K562 (cell line): Measurements from ENCODE around the gene GRM3. TPM values are rescaled to one million over a fixed set of nuclear protein-coding genes. Genes with fewer than 3 reads are reported as not detected.

Experiments used
- ATAC-seq: fragments of 200-7000 bp; cut with Tn5 transposase; 3 replicates; pipeline ENCODE4 v1.9.1; 2020; ENCODE audit warnings: moderate library complexity
- BruUV-seq: library from RNA; stranded (reverse); fragments of 400-500 nt; replicated peaks from 2 replicates; lab custom pipeline; 2021; lab: Mats Ljungman, UMichigan
- CTCF ChIA-PET: fragments of 300-600 bp; formaldehyde crosslinking; extraction: SDS; loops from one replicate; lab custom pipeline; 2021; ENCODE audit warnings: low intra/inter-chr PET ratio; lab: Yijun Ruan, JAX
- POLR2A ChIA-PET: fragments of 300-600, 350-650 bp; sonication (Branson Sonifier 250); formaldehyde crosslinking; extraction: SDS; loops from one replicate; lab custom pipeline; 2021; ENCODE audit warnings: antibody characterized with exemption, inconsistent platforms; lab: Yijun Ruan, JAX
- DNase-seq, 4 experiments: peaks; one replicate each; pipeline versions ENCODE4 v3.0.0 to v3.0.0-alpha.2; 2011 to 2018; ENCODE audit warnings: low spot score in 3 of 4, mixed read lengths in 3 of 4; ENCODE audit errors: extremely low read depth in 1 of 4
- FAIRE-seq: peaks from 2 replicates; lab custom pipeline; 2011; peaks lifted over from hg19 to GRCh38; lab: Jason Lieb, UNC
- H2AFZ ChIP-seq: 2 replicates; pipeline ENCODE4 v1.6.0; 2011; ENCODE audit warnings: low read depth, low read length, control low read depth, inconsistent platforms
- H3K27ac ChIP-seq: fragments of 200-600 bp; 3 replicates; pipeline ENCODE4 v1.8.0; 2011; ENCODE audit warnings: low read depth, mild to moderate bottlenecking, control low read depth, inconsistent platforms, low read length, moderate library complexity, mixed read lengths; ENCODE audit errors: extremely low read depth
- H3K27me3 ChIP-seq, 2 experiments: fragments of 300-600 bp in 1 of 2; 2 replicates in 1 of 2; 3 replicates in 1 of 2; pipeline versions ENCODE4 v1.6.0 to v1.8.0; 2011; ENCODE audit warnings: inconsistent platforms in 2 of 2, low read length in 2 of 2, mild to moderate bottlenecking in 1 of 2, mixed read lengths in 1 of 2, moderate library complexity in 1 of 2; ENCODE audit not compliant: control insufficient read depth in 2 of 2, insufficient read depth in 2 of 2
- H3K36me3 ChIP-seq: fragments of 300-600 bp; 3 replicates; pipeline ENCODE4 v1.8.0; 2011; ENCODE audit warnings: mild to moderate bottlenecking, low read length, inconsistent platforms; ENCODE audit not compliant: control insufficient read depth, insufficient read depth
- H3K4me1 ChIP-seq, 2 experiments: fragments of 200-600 bp in 1 of 2; replicated peaks in 1 of 2; 2 replicates in 1 of 2; 3 replicates in 1 of 2; pipeline versions ENCODE4 v1.5.1 to v1.8.0; 2011; ENCODE audit warnings: inconsistent platforms in 2 of 2, low read length in 2 of 2, mild to moderate bottlenecking in 1 of 2, mixed read lengths in 1 of 2, moderate library complexity in 1 of 2; ENCODE audit not compliant: control insufficient read depth in 2 of 2, insufficient read depth in 2 of 2
- H3K4me2 ChIP-seq: 2 replicates; pipeline ENCODE4 v1.6.1; 2011; ENCODE audit warnings: low read length, control low read depth, inconsistent platforms, mixed read lengths; ENCODE audit not compliant: insufficient read depth
- H3K4me3 ChIP-seq: fragments of 200-600 bp; sonication (generic), shearing (Covaris generic); 2 replicates; pipeline ENCODE4 v1.5.1; 2016; ENCODE audit warnings: control low read depth, inconsistent platforms
- H3K79me2 ChIP-seq: fragments of 200-600 bp; 3 replicates; pipeline ENCODE4 v1.8.0; 2011; ENCODE audit warnings: low read length, inconsistent platforms; ENCODE audit not compliant: control insufficient read depth, insufficient read depth
- H3K9ac ChIP-seq, 2 experiments: 2 replicates each; pipeline versions ENCODE4 v1.6.0 to v1.6.1; 2011; ENCODE audit warnings: low read depth in 2 of 2, low read length in 2 of 2, control low read depth in 1 of 2, inconsistent platforms in 1 of 2, mild to moderate bottlenecking in 1 of 2, mixed read lengths in 1 of 2; ENCODE audit not compliant: insufficient read depth in 1 of 2
- H3K9me1 ChIP-seq: one replicate; pipeline ENCODE4 v1.6.0; 2011; ENCODE audit warnings: inconsistent platforms, mild to moderate bottlenecking, low read length, moderate library complexity; ENCODE audit not compliant: control insufficient read depth, insufficient read depth
- H3K9me3 ChIP-seq: replicated peaks from 2 replicates; pipeline ENCODE4 v1.5.1; 2011; ENCODE audit warnings: low read depth, low read length, inconsistent platforms; ENCODE audit not compliant: control insufficient read depth, insufficient read depth
- H4K20me1 ChIP-seq: replicated peaks from 2 replicates; pipeline ENCODE4 v1.6.1; 2011; ENCODE audit warnings: low read length, inconsistent platforms, mixed read lengths; ENCODE audit not compliant: control insufficient read depth, insufficient read depth
- AFF4 ChIP-seq: sonication (generic); formaldehyde crosslinking; IDR thresholded peaks from 2 replicates; pipeline ENCODE4 v1.8.0; 2023; ENCODE audit warnings: mild to moderate bottlenecking, missing genetic modification reagents
- CBFA2T3 ChIP-seq: fragments of 450-650 bp; IDR thresholded peaks from 2 replicates; pipeline ENCODE4 v1.6.1; 2017
- POLR3A ChIP-seq: IDR thresholded peaks from 2 replicates; pipeline ENCODE4 v1.6.1; 2011; ENCODE audit warnings: borderline replicate concordance, mild to moderate bottlenecking, moderate library complexity; ENCODE audit not compliant: insufficient read length, insufficient read depth; ENCODE audit errors: extremely low read depth
- RUNX1 ChIP-seq: sonication (generic); IDR thresholded peaks from 2 replicates; pipeline ENCODE4 v1.6.1; 2016; ENCODE audit warnings: antibody characterized with exemption, low read depth
- TRIM25 ChIP-seq: fragments of 450-650 bp; IDR thresholded peaks from 2 replicates; pipeline ENCODE4 v1.7.0; 2016; ENCODE audit warnings: borderline replicate concordance
- ZNF318 ChIP-seq, 2 experiments: fragments of 450-650 bp; IDR thresholded peaks; 2 replicates each; pipeline ENCODE4 v1.6.1; 2016; ENCODE audit warnings: mild to moderate bottlenecking in 2 of 2, borderline replicate concordance in 1 of 2, low read depth in 1 of 2, moderate library complexity in 1 of 2
- ZNF76 ChIP-seq: fragments of 250-450 bp; sonication (Bioruptor Pico); IDR thresholded peaks from 2 replicates; pipeline ENCODE4 v1.4.0; 2020; ENCODE audit warnings: mild to moderate bottlenecking, moderate library complexity, borderline replicate concordance
- WGBS: fragments of 100-300 bp; shearing (Covaris generic); methylation state at CpG from one replicate; pipeline ENCODE4 v1.1.6; 2016; ENCODE audit warnings: low coverage, mixed read lengths; ENCODE audit not compliant: insufficient coverage; ENCODE audit errors: missing lambda C conversion rate; 5-methylcytosine and 5-hydroxymethylcytosine counted together
- in situ Hi-C: fragments of 300-500 bp; cut with MboI; formaldehyde crosslinking; loops from 4 replicates; pipeline ENCODE4 v1.15.0; 2018; ENCODE audit warnings: inconsistent platforms, mixed read lengths
- intact Hi-C: fragments of 100-400 bp; cut with micrococcal nuclease; formaldehyde crosslinking; loops from 2 replicates; pipeline ENCODE4 v1.14.2; 2022
- polyA plus RNA-seq, 8 experiments: library from polyadenylated mRNA; depleted of rRNA in 4 of 8; stranded (reverse) in 5 of 8; unstranded in 3 of 8; fragments of >200 nt; fragmentation: Nextera tagmentation in 2 of 8; fragmentation: Illumina TruSeq in 1 of 8; extraction: Ambion mirVana in 2 of 8; extraction: Trizol in 1 of 8; gene quantifications; 2 replicates each; pipeline versions ENCODE4 v1.2.1 to v1.2.3, GENCODE V29; 2011 to 2014; ENCODE audit warnings: inconsistent platforms in 1 of 8, missing spikeins in 1 of 8
- total RNA-seq, 7 experiments: library from RNA; depleted of rRNA in 6 of 7; stranded (reverse); fragments of >200 nt in 6 of 7; fragmentation: Illumina TruSeq in 2 of 7; extraction: Trizol in 2 of 7; gene quantifications; 2 replicates each; pipeline versions ENCODE4 v1.2.1 to v1.2.3, GENCODE V29; 2011 to 2021; ENCODE audit warnings: low replicate concordance in 1 of 7

The GRM3 gene
- total and polyA plus RNA-seq, 9 of the 15 experiments (the other 6 are each of a cell fraction or from before 2014, with no cell fraction given), result 0.03 to 0.08 (median 0.03) TPM; not detected in 6

GRCh38 chr7:86898171-86898570 is 254.5 kb downstream of the GRM3 start:
- intact Hi-C loops (no loop called here), in situ Hi-C loops (no loop called here)
- no peak for ATAC-seq
- H3K36me3 ChIP-seq, result peaks cover 11% of the 10 kb centered on the region; the same call in 2 of the 3 replicates
- no peaks in the 10 kb centered on the region for H3K4me1 ChIP-seq
- H4K20me1 ChIP-seq, result no peaks in the 10 kb centered on the region
- WGBS, result 43% methylated on average over 2 of the region's 2 CpGs
- H3K27ac ChIP-seq, result no peak overlapping the region
- BruUV-seq, result no TSS peak
- FAIRE-seq, result no peak
- H3K4me2 ChIP-seq, result no peak overlapping the region
- H3K9ac ChIP-seq, result no peak overlapping the region
- CTCF ChIA-PET, result no interaction called here
- H3K79me2 ChIP-seq, result no peaks in the 10 kb centered on the region
- POLR2A ChIA-PET, result no interaction called here
- no peaks in the 10 kb centered on the region for H3K9me1 ChIP-seq
- no peak overlapping the region for H3K4me3 ChIP-seq
- no peaks in the 10 kb centered on the region for H3K27me3 ChIP-seq
- no peak for DNase-seq
- no peaks in the 10 kb centered on the region for H3K9me3 ChIP-seq
- H2AFZ ChIP-seq, result no peak overlapping the region
- no peak for TF ChIP-seq TRIM25
- TF ChIP-seq CBFA2T3, result no peak
- TF ChIP-seq RUNX1, result no peak
- TF ChIP-seq ZNF318 (IDR thresholded peaks at IDR 0.05; ENCODE audit: borderline replicate concordance in 1 of 2, low read depth in 1 of 2), result no peak
- no peak for TF ChIP-seq AFF4 (CRISPR knock-in tag)
- no peak for TF ChIP-seq POLR3A
- no peak for TF ChIP-seq ZNF76 (CRISPR knock-in tag)
